ENCODE results near the gene MDGA2.
"Not testable (repeated sequence)": the region's sequence is repeated elsewhere in the genome, so short reads cannot be mapped to it uniquely, and the experiment has no call there.

Gene MDGA2

DNA sequence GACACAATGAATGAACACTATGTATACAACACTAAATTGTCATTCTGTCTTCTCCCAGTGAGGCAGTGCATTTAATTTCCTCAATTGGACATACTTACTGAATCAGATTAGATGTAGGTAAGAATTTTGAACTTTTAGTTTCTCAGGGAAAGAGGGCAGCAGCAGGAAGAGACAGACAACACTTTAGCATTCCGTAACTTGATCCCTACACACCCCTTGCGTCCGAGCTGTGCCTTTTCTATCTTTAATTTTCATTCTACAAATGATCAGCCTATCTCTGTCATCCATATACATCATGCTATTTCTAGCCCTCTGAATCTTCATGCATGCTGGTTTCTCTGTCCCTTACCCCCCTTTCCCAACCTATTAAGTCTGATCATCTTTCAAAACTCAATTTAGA is 665.8 kb downstream of the MDGA2 start:
- Histone ChIP-seq H3K27me3 (replicated peaks; ENCODE audit: control insufficient read depth, insufficient read depth, low read length) (no peaks in the 10 kb centered on the region), H3K9me3 (ENCODE audit: control insufficient read depth, low read length) (no peaks in the 10 kb centered on the region), H3K4me1 (ENCODE audit: control insufficient read depth, insufficient read depth, low read length) (no peaks in the 10 kb centered on the region), H3K36me3 (ENCODE audit: control insufficient read depth, insufficient read depth, low read length, severe bottlenecking) (no peaks in the 10 kb centered on the region), H3K4me3 (ENCODE audit: low read length) (no peak overlapping the region), H3K9ac (ENCODE audit: low read length) (no peak overlapping the region)
- DNase-seq (ENCODE audit: low read depth): no peak

DNA sequence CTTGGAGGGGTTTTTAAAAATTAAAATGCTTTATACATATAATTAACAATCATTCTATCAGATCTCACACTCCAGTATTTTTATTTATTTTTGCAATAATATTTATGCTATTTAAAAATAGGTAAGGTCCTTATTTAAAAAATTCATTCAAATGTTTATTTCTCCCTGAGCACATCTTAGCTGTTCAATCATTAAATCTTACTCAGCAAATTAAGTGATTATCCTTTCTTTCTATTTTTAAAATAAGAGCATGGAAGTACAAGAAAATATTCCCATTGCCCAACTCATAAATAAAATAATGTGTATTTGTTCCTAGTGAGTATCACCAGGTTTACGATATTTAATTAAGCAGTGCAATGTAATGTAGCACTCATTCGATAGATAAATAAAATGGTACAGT is 666.7 kb downstream of the MDGA2 start:
- no peaks in the 10 kb centered on the region for H3K27me3 ChIP-seq (replicated peaks; ENCODE audit: control insufficient read depth, insufficient read depth, low read length)
- H3K9ac ChIP-seq (ENCODE audit: low read length): no peak overlapping the region
- no peaks in the 10 kb centered on the region for H3K9me3 ChIP-seq (ENCODE audit: control insufficient read depth, low read length)
- no peak overlapping the region for H3K4me3 ChIP-seq (ENCODE audit: low read length)
- H3K36me3 ChIP-seq (ENCODE audit: control insufficient read depth, insufficient read depth, low read length, severe bottlenecking): no peaks in the 10 kb centered on the region
- no peak for DNase-seq (ENCODE audit: low read depth)
- H3K4me1 ChIP-seq (ENCODE audit: control insufficient read depth, insufficient read depth, low read length): no peaks in the 10 kb centered on the region

DNA sequence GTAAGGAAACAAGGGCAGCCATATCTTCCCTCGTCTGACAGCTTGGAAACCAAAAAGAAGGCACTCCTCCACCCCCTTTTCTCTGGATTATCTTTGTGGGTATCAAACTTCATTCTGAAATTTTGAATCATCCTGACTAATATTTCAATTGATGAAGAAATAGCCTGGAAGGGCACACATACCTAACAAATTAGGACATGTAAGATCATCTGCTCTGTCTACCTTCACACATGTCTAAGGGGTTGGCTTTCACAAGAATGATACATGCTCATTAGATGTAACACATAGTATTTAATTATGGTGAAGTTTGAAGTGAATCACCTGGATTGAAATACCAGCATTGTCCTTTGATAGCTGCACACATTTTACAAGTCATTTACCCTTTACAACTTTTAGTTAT is 675.7 kb downstream of the MDGA2 start:
- Histone ChIP-seq H3K9ac (ENCODE audit: low read length) (no peak overlapping the region), H3K9me3 (ENCODE audit: control insufficient read depth, low read length) (no peaks in the 10 kb centered on the region), H3K27me3 (replicated peaks; ENCODE audit: control insufficient read depth, insufficient read depth, low read length) (no peaks in the 10 kb centered on the region), H3K36me3 (ENCODE audit: control insufficient read depth, insufficient read depth, low read length, severe bottlenecking) (no peaks in the 10 kb centered on the region), H3K4me3 (ENCODE audit: low read length) (no peak overlapping the region), H3K4me1 (ENCODE audit: control insufficient read depth, insufficient read depth, low read length) (no peaks in the 10 kb centered on the region)
- no peak for DNase-seq (ENCODE audit: low read depth)

DNA sequence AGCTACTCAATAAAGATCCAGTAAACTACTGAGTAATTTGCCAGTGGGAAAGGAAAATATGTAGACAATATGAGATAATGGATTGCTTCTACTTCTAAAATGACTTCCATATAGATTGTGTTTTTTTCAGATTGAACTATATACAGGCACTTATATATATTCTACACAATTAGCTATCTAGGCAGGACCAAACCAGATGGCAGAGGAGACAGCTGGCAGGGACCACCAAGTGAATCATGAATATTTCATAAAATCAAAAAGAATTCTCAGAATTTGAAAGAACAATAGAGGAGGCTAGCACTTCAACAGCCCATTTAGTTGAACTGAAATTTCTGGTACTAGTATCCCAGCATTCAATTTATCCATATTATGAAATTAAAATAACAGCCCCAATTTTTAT is 685.8 kb downstream of the MDGA2 start:
- Histone ChIP-seq H3K27me3 (replicated peaks; ENCODE audit: control insufficient read depth, insufficient read depth, low read length) (no peaks in the 10 kb centered on the region), H3K4me3 (ENCODE audit: low read length) (no peak overlapping the region), H3K4me1 (ENCODE audit: control insufficient read depth, insufficient read depth, low read length) (no peaks in the 10 kb centered on the region), H3K36me3 (ENCODE audit: control insufficient read depth, insufficient read depth, low read length, severe bottlenecking) (no peaks in the 10 kb centered on the region), H3K9me3 (ENCODE audit: control insufficient read depth, low read length) (no peaks in the 10 kb centered on the region), H3K9ac (ENCODE audit: low read length) (no peak overlapping the region)
- DNase-seq (ENCODE audit: low read depth): no peak

DNA sequence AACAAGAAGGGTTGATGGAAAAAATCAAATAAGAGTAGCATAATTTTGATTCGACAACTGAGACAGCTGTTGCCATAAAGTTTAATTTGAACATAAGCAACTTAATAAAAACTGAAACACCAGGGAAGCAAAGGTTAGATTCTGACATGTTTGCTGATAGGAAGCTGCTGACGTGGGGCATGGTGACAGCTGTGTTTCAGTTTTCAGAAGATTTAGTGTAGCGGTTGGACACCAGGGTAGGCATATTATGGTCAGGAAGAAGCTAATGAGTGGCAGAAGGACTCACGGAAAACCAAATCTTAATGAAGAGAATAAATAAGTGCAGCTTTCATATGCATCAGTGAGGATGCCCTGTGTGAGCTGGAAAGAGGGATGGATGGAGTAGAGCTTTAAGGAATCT is 687.1 kb downstream of the MDGA2 start:
- no peaks in the 10 kb centered on the region for H3K4me1 ChIP-seq (ENCODE audit: control insufficient read depth, insufficient read depth, low read length)
- no peaks in the 10 kb centered on the region for H3K9me3 ChIP-seq (ENCODE audit: control insufficient read depth, low read length)
- H3K9ac ChIP-seq (ENCODE audit: low read length): no peak overlapping the region
- no peak overlapping the region for H3K4me3 ChIP-seq (ENCODE audit: low read length)
- H3K27me3 ChIP-seq (replicated peaks; ENCODE audit: control insufficient read depth, insufficient read depth, low read length): no peaks in the 10 kb centered on the region
- H3K36me3 ChIP-seq (ENCODE audit: control insufficient read depth, insufficient read depth, low read length, severe bottlenecking): no peaks in the 10 kb centered on the region
- DNase-seq (ENCODE audit: low read depth): no peak

DNA sequence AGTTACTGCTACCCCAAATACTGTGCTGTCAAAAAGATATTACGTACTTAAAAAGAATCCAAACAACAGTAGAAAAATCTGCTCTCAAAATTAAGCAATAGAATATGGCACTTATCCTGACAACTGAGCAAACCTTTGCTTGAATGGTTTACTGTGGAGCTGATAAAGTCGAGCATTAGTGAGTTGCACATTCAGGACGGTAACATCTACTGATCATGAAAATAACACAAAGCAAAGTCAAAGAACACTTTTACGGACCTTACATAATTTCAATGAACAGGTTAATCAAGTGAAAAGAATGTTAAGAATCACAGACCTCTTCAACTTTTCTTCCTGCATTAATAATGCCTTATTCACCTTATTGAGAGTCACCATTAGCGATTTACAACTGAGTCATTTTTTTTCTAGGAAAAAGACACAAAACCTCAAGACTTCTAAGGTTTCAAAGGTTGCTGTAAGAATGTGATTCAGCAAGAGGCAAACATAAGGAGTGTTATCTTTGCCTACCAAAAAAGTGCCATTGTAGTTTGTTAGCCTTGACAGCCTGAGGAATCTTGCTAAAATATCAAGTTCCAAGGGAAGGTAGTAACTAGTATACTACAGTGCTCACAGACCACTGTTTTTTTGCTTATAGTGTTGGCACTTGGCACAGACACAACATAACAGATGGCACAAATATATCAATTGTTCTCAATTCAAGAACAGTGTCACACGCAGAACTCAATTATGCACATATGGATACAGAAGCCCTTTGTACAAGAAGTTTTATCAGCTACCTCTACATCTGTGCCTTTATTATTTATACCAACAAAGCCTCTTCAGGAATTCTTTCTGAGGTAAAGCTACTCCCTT is 689.6 kb downstream of the MDGA2 start:
- Histone ChIP-seq H3K36me3 (ENCODE audit: control insufficient read depth, insufficient read depth, low read length, severe bottlenecking) (no peaks in the 10 kb centered on the region), H3K9me3 (ENCODE audit: control insufficient read depth, low read length) (no peaks in the 10 kb centered on the region), H3K4me1 (ENCODE audit: control insufficient read depth, insufficient read depth, low read length) (no peaks in the 10 kb centered on the region), H3K4me3 (ENCODE audit: low read length) (no peak overlapping the region), H3K9ac (ENCODE audit: low read length) (no peak overlapping the region), H3K27me3 (replicated peaks; ENCODE audit: control insufficient read depth, insufficient read depth, low read length) (no peaks in the 10 kb centered on the region)
- DNase-seq (ENCODE audit: low read depth): no peak

DNA sequence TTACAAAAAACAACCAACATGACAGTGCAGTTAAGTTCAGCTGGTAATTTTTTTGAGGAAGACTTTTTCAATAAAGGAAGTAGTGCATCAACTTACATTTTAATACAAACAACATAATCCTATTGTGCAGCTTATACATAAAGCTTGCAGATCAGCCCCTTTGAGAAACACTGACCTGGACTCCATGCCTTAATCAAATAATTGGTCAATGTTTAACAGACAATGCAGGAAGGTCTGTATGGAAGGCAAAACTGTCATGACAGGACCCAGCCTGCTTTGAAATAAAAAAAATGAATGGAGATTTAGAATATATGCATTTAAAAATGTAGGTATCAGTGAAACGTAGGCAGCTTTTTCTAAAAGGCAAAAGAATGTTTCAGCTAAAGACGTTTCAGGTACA is 702.1 kb downstream of the MDGA2 start:
- Histone ChIP-seq H3K9ac (ENCODE audit: low read length) (no peak overlapping the region), H3K27me3 (replicated peaks; ENCODE audit: control insufficient read depth, insufficient read depth, low read length) (no peaks in the 10 kb centered on the region), H3K9me3 (ENCODE audit: control insufficient read depth, low read length) (no peaks in the 10 kb centered on the region), H3K4me1 (ENCODE audit: control insufficient read depth, insufficient read depth, low read length) (no peaks in the 10 kb centered on the region), H3K36me3 (ENCODE audit: control insufficient read depth, insufficient read depth, low read length, severe bottlenecking) (no peaks in the 10 kb centered on the region), H3K4me3 (ENCODE audit: low read length) (no peak overlapping the region)
- DNase-seq (ENCODE audit: low read depth): no peak

DNA sequence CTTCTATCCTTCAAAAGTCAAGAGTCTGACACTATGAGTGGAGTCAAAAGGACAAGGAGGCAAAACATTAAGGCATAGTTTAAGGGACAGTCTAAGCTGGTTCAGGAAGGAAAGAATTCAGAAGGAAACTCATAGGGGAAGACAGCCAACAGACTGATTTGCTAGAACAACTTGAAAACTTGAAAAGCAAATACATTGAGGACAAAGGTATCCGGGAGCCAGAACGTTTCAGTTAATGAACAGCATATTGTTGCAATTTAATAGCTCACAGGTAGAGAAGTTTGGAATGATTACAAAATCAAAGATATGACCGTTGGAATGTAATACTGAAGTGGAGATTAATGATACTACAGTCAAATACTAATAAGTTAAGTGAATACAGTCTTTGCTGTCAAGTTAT is 711.0 kb downstream of the MDGA2 start:
- Histone ChIP-seq H3K9me3 (ENCODE audit: control insufficient read depth, low read length) (no peaks in the 10 kb centered on the region), H3K36me3 (ENCODE audit: control insufficient read depth, insufficient read depth, low read length, severe bottlenecking) (no peaks in the 10 kb centered on the region), H3K27me3 (replicated peaks; ENCODE audit: control insufficient read depth, insufficient read depth, low read length) (no peaks in the 10 kb centered on the region), H3K4me1 (ENCODE audit: control insufficient read depth, insufficient read depth, low read length) (no peaks in the 10 kb centered on the region), H3K9ac (ENCODE audit: low read length) (no peak overlapping the region), H3K4me3 (ENCODE audit: low read length) (no peak overlapping the region)
- DNase-seq (ENCODE audit: low read depth): no peak

DNA sequence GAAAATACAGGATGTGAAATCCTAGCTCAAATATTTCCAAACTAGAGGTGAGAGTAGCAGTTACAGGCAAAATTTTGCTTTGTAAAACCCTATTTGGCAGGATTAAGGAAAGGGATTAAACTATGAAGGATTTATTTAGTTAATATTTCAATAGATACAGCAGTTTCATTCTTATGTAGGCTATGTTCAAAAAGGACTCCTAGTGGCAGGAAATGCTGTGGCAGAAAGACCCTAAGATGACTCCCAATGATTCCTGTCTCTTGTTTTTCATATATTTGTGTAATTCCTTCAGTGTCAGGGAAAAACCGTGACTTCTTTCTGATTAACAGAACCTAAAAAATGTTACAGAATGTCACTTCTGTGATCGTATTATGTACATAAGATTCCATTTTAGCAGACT is 724.3 kb downstream of the MDGA2 start:
- Histone ChIP-seq H3K4me3 (ENCODE audit: low read length) (no peak overlapping the region), H3K9me3 (ENCODE audit: control insufficient read depth, low read length) (peaks cover 3% of the 10 kb centered on the region), H3K27me3 (replicated peaks; ENCODE audit: control insufficient read depth, insufficient read depth, low read length) (no peaks in the 10 kb centered on the region), H3K36me3 (ENCODE audit: control insufficient read depth, insufficient read depth, low read length, severe bottlenecking) (no peaks in the 10 kb centered on the region), H3K4me1 (ENCODE audit: control insufficient read depth, insufficient read depth, low read length) (no peaks in the 10 kb centered on the region), H3K9ac (ENCODE audit: low read length) (no peak overlapping the region)
- no peak for DNase-seq (ENCODE audit: low read depth)

DNA sequence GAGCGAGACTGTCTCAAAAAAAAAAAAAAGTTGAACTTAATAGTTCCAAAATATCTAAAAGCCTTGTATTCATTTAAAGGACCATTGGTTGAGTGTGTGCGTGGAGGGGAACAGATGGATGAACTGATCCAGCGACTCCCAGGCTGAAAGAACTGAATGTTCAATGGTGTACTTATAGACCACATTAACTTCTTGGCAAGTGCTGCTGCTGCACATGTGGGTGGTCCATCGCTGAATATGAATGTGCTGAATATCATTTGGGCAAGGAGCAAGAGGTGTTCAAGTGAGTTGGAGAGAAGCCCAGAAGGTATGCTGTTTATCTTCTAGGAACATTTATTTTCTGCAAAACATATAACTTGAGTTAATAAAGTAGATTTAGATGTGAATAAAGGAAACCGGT is 734.8 kb downstream of the MDGA2 start:
- Histone ChIP-seq H3K4me1 (ENCODE audit: control insufficient read depth, insufficient read depth, low read length) (no peaks in the 10 kb centered on the region), H3K4me3 (ENCODE audit: low read length) (no peak overlapping the region), H3K9ac (ENCODE audit: low read length) (no peak overlapping the region), H3K27me3 (replicated peaks; ENCODE audit: control insufficient read depth, insufficient read depth, low read length) (no peaks in the 10 kb centered on the region), H3K36me3 (ENCODE audit: control insufficient read depth, insufficient read depth, low read length, severe bottlenecking) (no peaks in the 10 kb centered on the region), H3K9me3 (ENCODE audit: control insufficient read depth, low read length) (peaks cover 21% of the 10 kb centered on the region)
- no peak for DNase-seq (ENCODE audit: low read depth)

DNA sequence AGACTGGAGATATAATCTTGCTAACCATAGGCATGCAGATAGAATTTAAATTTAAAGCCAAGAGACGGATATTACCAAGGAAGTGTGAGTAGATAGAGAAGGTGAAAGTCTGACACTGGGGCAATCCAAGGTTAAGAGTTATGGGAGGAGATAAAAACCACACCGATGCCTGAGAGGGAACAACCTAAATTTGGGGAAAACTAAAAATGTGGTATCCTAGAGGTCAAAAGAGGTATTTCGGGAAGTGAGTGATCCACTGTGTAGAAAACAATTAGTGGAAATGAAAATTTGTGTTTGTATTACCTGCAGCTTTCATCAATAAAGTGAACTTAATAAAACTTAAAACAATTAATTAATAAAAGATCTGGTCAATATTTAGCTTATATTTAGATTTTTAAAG is 754.9 kb downstream of the MDGA2 start:
- no peaks in the 10 kb centered on the region for H3K4me1 ChIP-seq (ENCODE audit: control insufficient read depth, insufficient read depth, low read length)
- H3K27me3 ChIP-seq (replicated peaks; ENCODE audit: control insufficient read depth, insufficient read depth, low read length): no peaks in the 10 kb centered on the region
- no peak for DNase-seq (ENCODE audit: low read depth)
- H3K4me3 ChIP-seq (ENCODE audit: low read length): no peak overlapping the region
- H3K9ac ChIP-seq (ENCODE audit: low read length): no peak overlapping the region
- H3K9me3 ChIP-seq (ENCODE audit: control insufficient read depth, low read length): no peaks in the 10 kb centered on the region
- H3K36me3 ChIP-seq (ENCODE audit: control insufficient read depth, insufficient read depth, low read length, severe bottlenecking): no peaks in the 10 kb centered on the region

DNA sequence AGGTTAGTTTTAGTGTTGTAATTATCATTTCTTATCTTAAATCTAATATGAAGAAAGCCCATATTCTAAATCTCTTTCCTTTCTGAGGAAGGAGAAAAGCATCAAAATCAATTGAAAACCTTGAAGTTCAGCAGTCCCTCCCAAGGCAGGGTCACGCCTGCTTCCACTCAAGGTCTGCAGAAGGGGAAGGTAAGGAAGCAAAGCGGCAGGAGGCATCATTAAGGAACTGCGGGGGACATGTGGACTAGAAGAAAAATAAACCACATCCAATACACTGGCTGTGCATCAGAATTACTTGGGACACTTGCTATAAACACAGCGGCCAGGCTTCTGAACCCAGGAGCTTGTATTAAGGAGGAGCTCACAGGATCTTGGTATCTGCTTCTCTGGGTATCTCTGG is 759.9 kb downstream of the MDGA2 start:
- H3K9me3 ChIP-seq (ENCODE audit: control insufficient read depth, low read length); H3K36me3 ChIP-seq (ENCODE audit: control insufficient read depth, insufficient read depth, low read length, severe bottlenecking); DNase-seq (ENCODE audit: low read depth): not testable (repeated sequence)

More for the DNA sequence above, 759.9 kb downstream of the MDGA2 start:
- not testable (repeated sequence) for H3K4me1 ChIP-seq (ENCODE audit: control insufficient read depth, insufficient read depth, low read length); H3K4me3 ChIP-seq (ENCODE audit: low read length); H3K27me3 ChIP-seq (replicated peaks; ENCODE audit: control insufficient read depth, insufficient read depth, low read length); H3K9ac ChIP-seq (ENCODE audit: low read length)
